Type B pancreatic cell (in vitro differentiated cells): Measurements from ENCODE around the gene RSBN1. TPM values are rescaled to one million over a fixed set of nuclear protein-coding genes. Genes with fewer than 3 reads are reported as not detected.

Experiments used
- DNase-seq: peaks from one replicate; pipeline ENCODE4 v3.0.0; 2021; ENCODE audit warnings: mixed read lengths; ENCODE audit not compliant: unreplicated experiment; ENCODE audit errors: extremely low spot score
- H3K27ac Mint-ChIP-seq: 2 replicates; pipeline ENCODE4 v1.8.0; 2021; ENCODE audit warnings: mild to moderate bottlenecking, mixed read lengths
- H3K27me3 Mint-ChIP-seq: 2 replicates; pipeline ENCODE4 v1.8.0; 2021; ENCODE audit warnings: mixed read lengths
- H3K36me3 Mint-ChIP-seq: 2 replicates; pipeline ENCODE4 v1.8.0; 2021; ENCODE audit warnings: mixed read lengths
- H3K4me1 Mint-ChIP-seq: one replicate; pipeline ENCODE4 v1.8.0; 2021; ENCODE audit warnings: mixed read lengths; ENCODE audit not compliant: unreplicated experiment
- H3K4me3 Mint-ChIP-seq: 2 replicates; pipeline ENCODE4 v1.8.0; 2021; ENCODE audit warnings: mild to moderate bottlenecking, mixed read lengths
- H3K9me3 Mint-ChIP-seq: 2 replicates; pipeline ENCODE4 v1.8.0; 2021; ENCODE audit warnings: mixed read lengths
- CTCF ChIP-seq: fragments of 200-600 bp; sonication (generic); conservative IDR thresholded peaks from 2 replicates; pipeline ENCODE4 v1.5.0; 2021; ENCODE audit warnings: antibody characterized with exemption, mild to moderate bottlenecking
- total RNA-seq: library from RNA; stranded (reverse); gene quantifications from 2 replicates; pipeline ENCODE4 v1.2.1, GENCODE V29; 2021; ENCODE audit warnings: low replicate concordance

Gene RSBN1
- total RNA-seq, 1 donor from 2014 or later = 21.2 TPM

- DNase-seq = no peak
- Mint-ChIP-seq H3K27me3 (no peaks in the 10 kb centered on the region), H3K36me3 (peaks cover 15% of the 10 kb centered on the region), H3K4me1 (no peaks in the 10 kb centered on the region), H3K4me3 (no peak overlapping the region), H3K27ac (no peak overlapping the region), H3K9me3 (no peaks in the 10 kb centered on the region)
- TF ChIP-seq CTCF = no peak
Measured at GRCh38 chr1:113747376-113747775, 64.9 kb downstream of the RSBN1 start.

GRCh38 chr1:113745425-113745824 is 66.9 kb downstream of the RSBN1 start:
- DNase-seq = no peak
- Mint-ChIP-seq H3K27ac (no peak overlapping the region), H3K27me3 (no peaks in the 10 kb centered on the region), H3K9me3 (no peaks in the 10 kb centered on the region), H3K4me1 (no peaks in the 10 kb centered on the region), H3K4me3 (no peak overlapping the region), H3K36me3 (peaks cover 20% of the 10 kb centered on the region)
- TF ChIP-seq CTCF = no peak

- no peak for DNase-seq
- Mint-ChIP-seq H3K36me3 (peaks cover 30% of the 10 kb centered on the region), H3K4me3 (no peak overlapping the region), H3K27me3 (no peaks in the 10 kb centered on the region), H3K4me1 (no peaks in the 10 kb centered on the region), H3K9me3 (no peaks in the 10 kb centered on the region), H3K27ac (no peak overlapping the region)
- no peak for TF ChIP-seq CTCF
Measured at GRCh38 chr1:113744114-113744513, 68.2 kb downstream of the RSBN1 start.

GRCh38 chr1:113742515-113742914 is 69.8 kb downstream of the RSBN1 start:
- no peak for DNase-seq
- H3K9me3 Mint-ChIP-seq = no peaks in the 10 kb centered on the region
- H3K27ac Mint-ChIP-seq = no peak overlapping the region
- peaks cover 30% of the 10 kb centered on the region for H3K36me3 Mint-ChIP-seq
- H3K27me3 Mint-ChIP-seq = no peaks in the 10 kb centered on the region
- no peak overlapping the region for H3K4me3 Mint-ChIP-seq
- no peak for TF ChIP-seq CTCF
- no peaks in the 10 kb centered on the region for H3K4me1 Mint-ChIP-seq

GRCh38 chr1:113734357-113735055 is 77.8 kb downstream of the RSBN1 start:
- Mint-ChIP-seq H3K9me3 (no peaks in the 10 kb centered on the region), H3K27ac (no peak overlapping the region), H3K36me3 (peaks cover 21% of the 10 kb centered on the region), H3K27me3 (no peaks in the 10 kb centered on the region), H3K4me3 (no peak overlapping the region), H3K4me1 (no peaks in the 10 kb centered on the region)
- DNase-seq = no peak
- no peak for TF ChIP-seq CTCF
